Measurements from ENCODE around the gene MED15. TPM values are rescaled to one million over a fixed set of nuclear protein-coding genes. Genes with fewer than 3 reads are reported as not detected.

Gene MED15
- total RNA-seq, 1 experiment from 2014 or later = 87.9 TPM

GRCh38 chr22:20580611-20581502, 73.4 kb downstream of the MED15 start:
- H3K79me2 ChIP-seq (ENCODE audit: low read depth) = no peaks in the 10 kb centered on the region
- no TSS peak for BruUV-seq (replicated peaks)
- no peaks in the 10 kb centered on the region for H3K9me3 ChIP-seq (ENCODE audit: insufficient read depth, low read depth)
- ChIA-PET CTCF (no interaction called here), POLR2A (ENCODE audit: unreplicated experiment) (no interaction called here)
- no peaks in the 10 kb centered on the region for H3K36me3 ChIP-seq (ENCODE audit: low read depth)
- H3K4me2 ChIP-seq = no peak overlapping the region
- DNase-seq = no peak
- H3K27me3 ChIP-seq (ENCODE audit: insufficient read depth, low read depth) = no peaks in the 10 kb centered on the region
- no peak for TF ChIP-seq EZH2 (IDR thresholded peaks at IDR 0.05; ENCODE audit: low read depth)
- no peak for TF ChIP-seq CTCF (conservative IDR thresholded peaks at IDR 0.05)
- no peak overlapping the region for H3K4me3 ChIP-seq
- H3F3A ChIP-seq (ENCODE audit: insufficient read depth, low read depth) = no peaks in the 10 kb centered on the region
- no peaks in the 10 kb centered on the region for H3K9me2 ChIP-seq (ENCODE audit: insufficient read depth)
- no peak overlapping the region for H3K27ac ChIP-seq
- H3K4me1 ChIP-seq (replicated peaks; ENCODE audit: insufficient read depth) = no peaks in the 10 kb centered on the region
- intact Hi-C loops (cut with micrococcal nuclease; ENCODE audit: unreplicated experiment) = no loop called here
- H2AFZ ChIP-seq = no peak overlapping the region
- H4K20me1 ChIP-seq (ENCODE audit: insufficient read depth) = no peaks in the 10 kb centered on the region

- TF ChIP-seq EZH2 (IDR thresholded peaks at IDR 0.05; ENCODE audit: low read depth) (no peak), CTCF (conservative IDR thresholded peaks at IDR 0.05) (no peak)
- no peak for DNase-seq
- Histone ChIP-seq H3K27ac (no peak overlapping the region), H3K4me2 (no peak overlapping the region), H3K36me3 (ENCODE audit: low read depth) (no peaks in the 10 kb centered on the region), H3K4me1 (replicated peaks; ENCODE audit: insufficient read depth) (no peaks in the 10 kb centered on the region), H3K4me3 (no peak overlapping the region), H2AFZ (no peak overlapping the region), H3F3A (ENCODE audit: insufficient read depth, low read depth) (no peaks in the 10 kb centered on the region), H4K20me1 (ENCODE audit: insufficient read depth) (no peaks in the 10 kb centered on the region), H3K9me2 (ENCODE audit: insufficient read depth) (no peaks in the 10 kb centered on the region), H3K27me3 (ENCODE audit: insufficient read depth, low read depth) (no peaks in the 10 kb centered on the region), H3K9me3 (ENCODE audit: insufficient read depth, low read depth) (no peaks in the 10 kb centered on the region), H3K79me2 (ENCODE audit: low read depth) (no peaks in the 10 kb centered on the region)
- ChIA-PET POLR2A (ENCODE audit: unreplicated experiment) (no interaction called here), CTCF (no interaction called here)
- intact Hi-C loops (cut with micrococcal nuclease; ENCODE audit: unreplicated experiment) = no loop called here
- BruUV-seq (replicated peaks) = no TSS peak
These were observed 74.2 kb downstream of the MED15 start for GRCh38 chr22:20581503-20582170.

- no peaks in the 10 kb centered on the region for H3K79me2 ChIP-seq (ENCODE audit: low read depth)
- H3K27me3 ChIP-seq (ENCODE audit: insufficient read depth, low read depth) = no peaks in the 10 kb centered on the region
- ChIA-PET POLR2A (ENCODE audit: unreplicated experiment) (no interaction called here), CTCF (no interaction called here)
- no peak overlapping the region for H3K27ac ChIP-seq
- H3F3A ChIP-seq (ENCODE audit: insufficient read depth, low read depth) = no peaks in the 10 kb centered on the region
- BruUV-seq (replicated peaks) = no TSS peak
- H3K9me3 ChIP-seq (ENCODE audit: insufficient read depth, low read depth) = no peaks in the 10 kb centered on the region
- H3K4me1 ChIP-seq (replicated peaks; ENCODE audit: insufficient read depth) = no peaks in the 10 kb centered on the region
- H3K4me3 ChIP-seq = no peak overlapping the region
- no peak overlapping the region for H3K4me2 ChIP-seq
- TF ChIP-seq CTCF (conservative IDR thresholded peaks at IDR 0.05) (no peak), EZH2 (IDR thresholded peaks at IDR 0.05; ENCODE audit: low read depth) (no peak)
- intact Hi-C loops (cut with micrococcal nuclease; ENCODE audit: unreplicated experiment) = no loop called here
- no peak overlapping the region for H2AFZ ChIP-seq
- H3K9me2 ChIP-seq (ENCODE audit: insufficient read depth) = no peaks in the 10 kb centered on the region
- H4K20me1 ChIP-seq (ENCODE audit: insufficient read depth) = no peaks in the 10 kb centered on the region
- no peaks in the 10 kb centered on the region for H3K36me3 ChIP-seq (ENCODE audit: low read depth)
- no peak for DNase-seq
These were observed 74.7 kb downstream of the MED15 start for GRCh38 chr22:20582171-20582511.

Measured in PC-9 (cell line).